GM12878 (cell line): Measurements from ENCODE around the gene ZMAT1. TPM values are rescaled to one million over a fixed set of nuclear protein-coding genes. Genes with fewer than 3 reads are reported as not detected.
"Not testable (repeated sequence)": the region's sequence is repeated elsewhere in the genome, so short reads cannot be mapped to it uniquely, and the experiment has no call there.

Experiments
- ATAC-seq: fragments of 200-7000 bp; cut with Tn5 transposase; 3 replicates; pipeline ENCODE4 v1.9.1; 2020; ENCODE audit warnings: mild to moderate bottlenecking, moderate library complexity
- BruUV-seq: library from RNA; stranded (reverse); fragments of 400-500 nt; replicated peaks from 2 replicates; lab custom pipeline; 2021; lab: Mats Ljungman, UMichigan
- CTCF ChIA-PET: fragments of 300-600 bp; sonication (Branson Sonifier 250); formaldehyde crosslinking; extraction: SDS; loops from one replicate; lab custom pipeline; 2021; ENCODE audit warnings: inconsistent platforms; lab: Yijun Ruan, JAX
- POLR2A ChIA-PET: fragments of 350-600 bp; formaldehyde crosslinking; extraction: SDS; loops from one replicate; lab custom pipeline; 2021; ENCODE audit warnings: inconsistent platforms; lab: Charles Lee
- RAD21 ChIA-PET: fragments of 300-600 bp; sonication (Branson Sonifier 250); formaldehyde crosslinking; loops from one replicate; lab custom pipeline; 2023; ENCODE audit warnings: antibody characterized with exemption; ENCODE audit not compliant: unreplicated experiment; lab: Charles Lee
- SMC1A ChIA-PET: fragments of 300-600 bp; sonication (Branson Sonifier 250); formaldehyde crosslinking; loops from one replicate; lab custom pipeline; 2023; ENCODE audit not compliant: unreplicated experiment, uncharacterized antibody; lab: Charles Lee
- DNase-seq: peaks from one replicate; pipeline ENCODE4 v3.0.0-alpha.2; 2011; ENCODE audit warnings: low read depth, low spot score
- FAIRE-seq: peaks from 3 replicates; lab custom pipeline; 2011; peaks lifted over from hg19 to GRCh38; lab: Jason Lieb, UNC
- H2AFZ ChIP-seq: 2 replicates; pipeline ENCODE4 v1.6.0; 2011; ENCODE audit warnings: low read depth, low read length, control low read depth; ENCODE audit not compliant: control insufficient read depth
- H3K27ac ChIP-seq: 2 replicates; pipeline ENCODE4 v1.5.1; 2011; ENCODE audit warnings: control low read depth; ENCODE audit not compliant: control insufficient read depth, insufficient read depth
- H3K27me3 ChIP-seq, 2 experiments: replicated peaks in 1 of 2; 2 replicates each; pipeline versions ENCODE4 v1.6.0 to v1.6.1; 2011; ENCODE audit warnings: low read length in 1 of 2; ENCODE audit not compliant: control insufficient read depth in 2 of 2, insufficient read depth in 2 of 2
- H3K36me3 ChIP-seq, 2 experiments: 2 replicates each; pipeline ENCODE4 v1.5.1; 2011; ENCODE audit warnings: low read length in 1 of 2; ENCODE audit not compliant: control insufficient read depth in 2 of 2, insufficient read depth in 2 of 2
- H3K4me1 ChIP-seq: 2 replicates; pipeline ENCODE4 v1.6.1; 2011; ENCODE audit warnings: mild to moderate bottlenecking, low read length, moderate library complexity, mixed read lengths; ENCODE audit not compliant: control insufficient read depth, insufficient read depth
- H3K4me2 ChIP-seq: 2 replicates; pipeline ENCODE4 v1.6.0; 2011; ENCODE audit warnings: control low read depth; ENCODE audit not compliant: control insufficient read depth, insufficient read depth
- H3K4me3 ChIP-seq: fragments of 200-600 bp; sonication (generic); 2 replicates; pipeline ENCODE4 v1.5.1; 2016
- H3K79me2 ChIP-seq: 2 replicates; pipeline ENCODE4 v1.6.0; 2011; ENCODE audit warnings: low read length; ENCODE audit not compliant: control insufficient read depth, insufficient read depth
- H3K9ac ChIP-seq: 2 replicates; pipeline ENCODE4 v1.8.0; 2011; ENCODE audit warnings: low read length, control low read depth, mixed read lengths; ENCODE audit not compliant: control insufficient read depth, insufficient read depth
- H3K9me3 ChIP-seq: replicated peaks from 3 replicates; pipeline ENCODE4 v1.5.1; 2011; ENCODE audit warnings: mild to moderate bottlenecking, low read length; ENCODE audit not compliant: control insufficient read depth, insufficient read depth
- H4K20me1 ChIP-seq: 2 replicates; pipeline ENCODE4 v1.6.0; 2011; ENCODE audit not compliant: control insufficient read depth, insufficient read depth
- CREM ChIP-seq: IDR thresholded peaks from 2 replicates; pipeline ENCODE4 v1.6.1; 2014; ENCODE audit warnings: antibody characterized with exemption, low read depth
- WGBS: methylation state at CpG from one replicate; pipeline ENCODE4 v1.1.6; 2016; ENCODE audit warnings: low lambda C conversion rate; ENCODE audit not compliant: insufficient replicate concordance, insufficient coverage; ENCODE audit errors: missing lambda C conversion rate; 5-methylcytosine and 5-hydroxymethylcytosine counted together
- in situ Hi-C: fragments of 300-500 bp; cut with MboI; formaldehyde crosslinking; loops from 9 replicates; pipeline ENCODE4 v1.14.3; 2018; ENCODE audit warnings: mixed read lengths
- intact Hi-C: fragments of 100-400 bp; cut with micrococcal nuclease; formaldehyde crosslinking; loops from one replicate; pipeline ENCODE4 v1.14.2; 2022; ENCODE audit not compliant: unreplicated experiment
- polyA plus RNA-seq, 11 experiments: library from polyadenylated mRNA; depleted of rRNA in 4 of 11; unstranded in 6 of 11; stranded (reverse) in 5 of 11; fragments of >200 nt; fragmentation: Nextera tagmentation in 4 of 11; fragmentation: Illumina TruSeq in 1 of 11; extraction: Ambion mirVana in 4 of 11; extraction: Trizol in 1 of 11; gene quantifications; 1 replicate in 1 of 11; 2 replicates in 10 of 11; pipeline versions ENCODE4 v1.2.1 to v1.2.3, GENCODE V29; 2011 to 2016; ENCODE audit warnings: inconsistent platforms in 2 of 11, missing spikeins in 2 of 11, low read depth in 1 of 11
- total RNA-seq, 4 experiments: library from RNA; depleted of rRNA in 3 of 4; stranded (reverse); fragments of >200 nt in 3 of 4; fragmentation: Illumina TruSeq in 1 of 4; extraction: Trizol in 1 of 4; gene quantifications; 2 replicates each; pipeline versions ENCODE4 v1.2.1 to v1.2.3, GENCODE V29; 2013 to 2021

Gene ZMAT1
- total and polyA plus RNA-seq, 10 of the 15 experiments (the other 5 are each of a cell fraction or from before 2014, with no cell fraction given) = 0.07 to 2.9 (median 1.1) TPM

DNA sequence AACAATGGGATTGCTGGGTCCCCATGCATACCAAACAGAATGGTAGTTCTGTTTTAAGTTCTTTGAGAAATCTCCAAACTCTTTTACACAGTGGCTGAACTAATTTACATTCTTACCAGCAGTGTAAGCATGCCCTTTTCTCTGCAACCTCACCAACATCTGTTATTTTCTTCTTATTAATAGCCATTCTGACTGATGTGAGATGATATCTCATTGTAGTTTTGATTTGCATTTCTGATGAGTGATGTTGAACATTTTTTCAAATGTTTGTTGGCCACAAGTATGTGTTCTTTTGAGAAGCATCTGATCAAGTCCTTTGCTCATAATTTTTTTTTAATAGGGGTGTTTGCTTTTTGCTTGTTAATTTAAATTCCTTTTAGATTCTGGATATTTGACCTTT is 41.2 kb upstream of the ZMAT1 start:
- Histone ChIP-seq H2AFZ (no peak overlapping the region), H3K27ac (no peak overlapping the region), H3K4me1 (no peaks in the 10 kb centered on the region), H3K4me3 (no peak overlapping the region), H4K20me1 (no peaks in the 10 kb centered on the region), H3K4me2 (no peak overlapping the region), H3K27me3 (no peaks in the 10 kb centered on the region), H3K9ac (no peak overlapping the region), H3K79me2 (no peaks in the 10 kb centered on the region), H3K9me3 (no peaks in the 10 kb centered on the region), H3K36me3 (no peaks in the 10 kb centered on the region)
- POLR2A ChIA-PET = no interaction called here
- CTCF ChIA-PET = no interaction called here
- no peak for ATAC-seq
- RAD21 ChIA-PET = no interaction called here
- no TSS peak for BruUV-seq
- in situ Hi-C loops (no loop called here), intact Hi-C loops (no loop called here)
- FAIRE-seq = no peak
- SMC1A ChIA-PET = no interaction called here
- DNase-seq = no peak
- TF ChIP-seq CREM = no peak

DNA sequence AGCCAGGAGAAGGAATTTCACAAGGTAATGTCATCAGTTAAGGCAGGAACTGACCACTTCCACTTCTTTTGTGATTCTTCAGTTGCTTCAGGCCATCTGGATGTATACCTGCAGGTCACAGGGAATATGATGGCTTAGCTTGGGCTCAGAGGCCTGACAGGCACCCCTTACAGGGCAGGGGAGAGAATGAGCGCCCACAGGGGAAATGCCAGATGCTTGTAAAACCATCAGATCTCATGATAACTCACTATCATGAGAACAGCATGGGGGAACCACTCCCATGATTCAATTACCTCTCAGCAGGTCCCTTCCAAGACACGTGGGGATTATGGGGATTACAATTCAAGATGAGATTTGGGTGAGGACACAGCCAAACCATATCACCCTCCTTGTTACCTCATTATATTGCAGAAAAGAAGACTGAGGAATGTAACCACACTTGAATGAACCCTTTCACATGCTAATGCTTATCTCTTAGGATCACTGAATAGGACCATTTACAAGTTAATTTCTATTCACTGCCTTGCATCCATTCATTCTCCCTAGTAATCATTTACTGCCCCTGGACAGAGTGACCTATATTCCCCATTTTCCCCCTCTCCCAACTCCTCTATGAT is 33.2 kb upstream of the ZMAT1 start:
- RAD21 ChIA-PET, H3K4me3 ChIP-seq, ATAC-seq, H3K27me3 ChIP-seq, H3K27ac ChIP-seq, H3K79me2 ChIP-seq, H4K20me1 ChIP-seq, FAIRE-seq, CTCF ChIA-PET, H3K4me2 ChIP-seq, H2AFZ ChIP-seq, intact Hi-C loops, H3K4me1 ChIP-seq, BruUV-seq, SMC1A ChIA-PET, H3K9ac ChIP-seq, POLR2A ChIA-PET, H3K36me3 ChIP-seq, in situ Hi-C loops, DNase-seq, H3K9me3 ChIP-seq: not testable (repeated sequence)
- WGBS = 18% methylated on average over 2 of the region's 2 CpGs
